Retina (tissue), 1 donor: Measurements from ENCODE around the gene SQSTM1.
"Not testable (repeated sequence)": the region's sequence is repeated elsewhere in the genome, so short reads cannot be mapped to it uniquely, and the experiment has no call there.

Experiments used
- DNase-seq: peaks from one replicate; pipeline ENCODE4 v3.0.0-alpha.2; 2016

SQSTM1 gene

GRCh38 chr5:179820483-179821297, at the start of gene SQSTM1:
Gene SQSTM1, plus strand, starts transcription at chr5:179820905. Its CDS starts 32 bp downstream, at chr5:179820937.
- peak; percentile 94 for DNase-seq

GRCh38 chr5:179771311-179771895, 49.3 kb upstream of the SQSTM1 start:
- DNase-seq: no peak

GRCh38 chr5:179772351-179772750, 48.4 kb upstream of the SQSTM1 start:
- DNase-seq: no peak

GRCh38 chr5:179773686-179774040, 47.0 kb upstream of the SQSTM1 start:
- no peak for DNase-seq

GRCh38 chr5:179774442-179774841, 46.3 kb upstream of the SQSTM1 start:
- no peak for DNase-seq

- DNase-seq: no peak
Measured at GRCh38 chr5:179776411-179776938, 44.2 kb upstream of the SQSTM1 start.

GRCh38 chr5:179777456-179777855, 43.2 kb upstream of the SQSTM1 start:
- DNase-seq: no peak

- no peak for DNase-seq
Measured at GRCh38 chr5:179777909-179778308, 42.8 kb upstream of the SQSTM1 start.

- no peak for DNase-seq
Measured at GRCh38 chr5:179778591-179778990, 42.1 kb upstream of the SQSTM1 start.

- DNase-seq: no peak
Measured at GRCh38 chr5:179779826-179780225, 40.9 kb upstream of the SQSTM1 start.

- DNase-seq: no peak
Measured at GRCh38 chr5:179780362-179780761, 40.3 kb upstream of the SQSTM1 start.

- DNase-seq: no peak
Measured at GRCh38 chr5:179781846-179782245, 38.9 kb upstream of the SQSTM1 start.

GRCh38 chr5:179783128-179783527, 37.6 kb upstream of the SQSTM1 start:
- DNase-seq: no peak

GRCh38 chr5:179786861-179787260, 33.8 kb upstream of the SQSTM1 start:
- no peak for DNase-seq

- no peak for DNase-seq
Measured at GRCh38 chr5:179788193-179788854, 32.4 kb upstream of the SQSTM1 start.

- DNase-seq: not testable (repeated sequence)
Measured at GRCh38 chr5:179789278-179789677, 31.4 kb upstream of the SQSTM1 start.

GRCh38 chr5:179791881-179792611, 28.7 kb upstream of the SQSTM1 start:
- DNase-seq: no peak

GRCh38 chr5:179792612-179793467, 27.9 kb upstream of the SQSTM1 start:
- no peak for DNase-seq

- peak; percentile 29 for DNase-seq
Measured at GRCh38 chr5:179793468-179794139, 27.1 kb upstream of the SQSTM1 start, which contains the start of gene LTC4S. Gene LTC4S, plus strand, starts transcription at chr5:179793986. Its CDS starts 95 bp downstream, at chr5:179794081.

GRCh38 chr5:179794171-179794570, 26.5 kb upstream of the SQSTM1 start:
- DNase-seq: no peak

GRCh38 chr5:179794575-179794974, 26.1 kb upstream of the SQSTM1 start:
- DNase-seq: peak; percentile 24
